MV-4-11 (cell line): ENCODE measurements around the gene SLC34A2.

Source experiments
- DNase-seq: peaks from one replicate; lab custom pipeline; 2025; lab: John Stamatoyannopoulos, UW

SLC34A2 gene

DNA sequence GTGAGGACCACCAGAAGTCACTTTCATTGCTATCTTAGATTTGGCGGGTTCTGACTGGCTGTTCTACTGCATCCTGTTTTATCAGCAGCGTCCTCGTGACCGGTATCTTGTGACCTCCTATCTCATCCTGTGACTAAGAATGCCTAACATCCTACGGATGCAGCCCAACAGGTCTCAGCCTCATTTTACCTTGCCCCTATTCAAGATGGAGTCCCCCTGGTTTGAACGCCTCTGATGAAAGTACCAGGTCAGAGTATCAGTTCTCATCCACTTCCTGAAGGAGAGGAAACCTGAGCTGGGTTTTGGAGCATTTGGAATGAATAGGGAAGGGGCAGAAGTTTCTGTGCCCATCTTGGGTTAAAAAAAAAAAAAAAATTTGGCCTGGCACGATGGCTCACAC, 70.2 kb downstream of the SLC34A2 start:
- DNase-seq, result no peak

DNA sequence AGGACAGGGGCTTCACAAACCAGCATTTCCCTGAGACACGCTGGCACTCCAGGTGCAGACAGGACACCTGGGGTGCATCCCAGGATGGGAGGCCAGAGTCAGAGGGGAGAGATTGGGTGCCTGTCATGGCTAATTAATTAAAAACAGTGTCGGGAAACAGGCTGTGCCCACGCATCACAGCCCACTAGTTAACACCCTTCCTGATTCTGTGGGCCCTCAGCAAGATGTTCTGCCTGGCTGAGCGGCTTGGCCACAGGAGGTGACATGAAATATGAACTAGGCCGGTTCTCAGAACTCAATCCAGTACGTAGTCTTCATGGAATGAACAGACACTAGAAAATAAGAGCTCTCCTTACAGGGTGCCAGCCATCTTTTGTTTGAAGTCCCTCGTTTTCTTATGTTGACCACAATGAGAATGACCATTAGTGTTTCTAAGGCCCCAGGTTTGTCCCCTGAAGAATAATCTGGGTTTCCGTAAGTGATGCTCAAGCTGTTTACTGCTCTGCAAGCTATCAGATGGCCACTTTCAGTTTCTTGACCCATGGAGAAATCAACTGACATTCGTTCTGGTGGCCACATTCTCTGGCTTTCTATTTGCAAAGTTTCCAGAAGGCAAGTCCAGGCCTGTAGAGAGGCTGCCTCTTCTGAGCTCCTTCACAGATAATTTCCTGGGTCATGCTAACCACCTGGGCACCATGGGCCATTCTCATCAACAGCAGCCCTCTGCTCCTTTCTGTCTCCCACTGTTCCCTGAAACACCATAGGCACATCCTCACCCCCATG, 72.3 kb downstream of the SLC34A2 start:
- no peak for DNase-seq
